Kasumi-1 (cell line): ENCODE data around the gene CEBPZ.

Experiments
- DNase-seq, 2 experiments: peaks; one replicate each; lab custom pipeline; 2025; lab: John Stamatoyannopoulos, UW

Gene CEBPZ

GRCh38 chr2:37180006-37180639 lies 51.3 kb downstream of the CEBPZ start:
- no peak for DNase-seq

GRCh38 chr2:37173741-37174140 lies 57.7 kb downstream of the CEBPZ start:
- no peak for DNase-seq

DNA sequence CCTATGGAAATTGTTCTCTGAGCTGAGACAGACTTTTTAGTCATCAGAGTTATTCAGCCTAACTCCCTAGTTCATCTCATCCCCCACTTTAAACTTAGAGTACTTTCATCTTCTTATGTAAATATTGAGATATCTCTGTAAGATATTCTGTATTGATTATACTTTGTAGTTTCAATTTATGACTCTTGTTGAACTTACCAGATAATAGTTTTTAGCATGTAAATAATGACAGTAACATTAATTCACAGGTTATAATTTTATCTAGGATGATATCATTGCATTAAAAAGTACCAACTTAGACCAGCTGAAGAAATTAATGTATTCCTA lies 59.8 kb downstream of the CEBPZ start:
- no peak for DNase-seq

- peak; percentile 58 to 68 for DNase-seq
Measured at GRCh38 chr2:37168217-37168981, 63.0 kb downstream of the CEBPZ start.

DNA sequence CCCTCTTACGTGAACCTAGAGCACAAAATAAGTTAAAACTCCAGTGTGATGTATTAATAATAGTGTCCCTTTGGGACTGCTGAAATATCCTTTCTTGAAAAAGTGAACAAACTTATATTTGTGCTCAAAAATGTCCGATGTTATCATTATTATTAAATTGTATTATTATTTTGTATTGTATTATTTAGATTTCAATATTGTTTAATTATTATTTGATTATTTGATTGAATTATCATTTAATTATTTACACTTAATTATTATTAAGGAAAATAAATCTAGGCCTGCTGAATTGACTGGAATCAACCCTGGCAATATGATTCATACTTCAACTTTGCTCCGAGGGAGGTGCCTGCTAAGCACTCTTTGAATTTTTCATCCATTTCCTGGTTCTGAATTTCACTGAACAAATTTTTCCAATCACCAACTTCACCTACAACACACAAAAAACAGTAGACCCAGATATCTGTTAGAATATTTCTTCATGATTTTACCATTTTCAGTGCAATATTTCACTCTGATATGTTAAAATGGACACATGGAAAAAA lies 63.7 kb downstream of the CEBPZ start:
- no peak for DNase-seq

GRCh38 chr2:37164757-37165156 lies 66.6 kb downstream of the CEBPZ start:
- no peak for DNase-seq

- peak; percentile 87 to 90 for DNase-seq
Measured at GRCh38 chr2:37156857-37157714, 74.3 kb downstream of the CEBPZ start, which contains the start of gene EIF2AK2. Gene EIF2AK2, minus strand, starts transcription at chr2:37156980. Its CDS starts 9,174 bp downstream, at chr2:37147806.

- peak; percentile 24 to 51 for DNase-seq
Measured at GRCh38 chr2:37156071-37156856, 75.1 kb downstream of the CEBPZ start.

DNA sequence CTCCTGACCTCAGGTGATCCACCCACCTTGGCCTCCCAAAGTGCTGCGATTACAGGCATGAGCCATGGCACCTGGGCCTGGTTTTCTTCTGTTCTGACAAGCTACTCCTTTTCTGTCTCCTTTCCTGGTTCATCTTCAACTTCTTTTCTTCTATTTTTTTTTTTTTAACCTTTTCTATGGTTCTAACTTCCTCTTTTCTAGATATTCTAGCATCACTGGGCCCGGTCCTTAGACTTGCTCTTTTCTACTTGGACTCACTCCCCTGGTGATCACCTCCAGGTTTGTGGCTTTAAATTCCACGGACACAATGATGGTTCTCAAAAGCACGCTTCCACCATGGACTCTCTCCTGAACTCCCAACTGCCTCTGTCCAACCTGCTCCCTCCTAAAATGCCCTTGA lies 76.6 kb downstream of the CEBPZ start:
- DNase-seq: peak; percentile 16 to 55

DNA sequence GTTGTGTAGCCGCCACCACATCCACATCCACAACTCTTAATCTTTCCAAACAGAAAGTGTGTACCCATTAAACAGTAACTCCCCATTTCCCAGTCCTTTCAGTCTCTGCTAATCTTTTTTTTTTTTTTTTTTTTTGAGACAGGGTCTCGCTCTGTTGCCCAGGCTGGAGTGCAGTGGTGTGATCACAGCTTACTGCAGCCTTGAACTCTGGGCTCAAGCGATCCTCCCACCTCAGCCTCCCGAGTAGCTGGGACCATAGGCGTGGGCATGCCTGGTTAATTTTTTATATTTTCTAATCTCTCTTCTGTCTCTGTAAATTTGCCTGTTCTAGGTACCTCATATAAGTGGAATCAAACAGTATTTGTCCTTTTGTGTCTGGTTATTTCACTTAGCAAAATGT lies 78.2 kb downstream of the CEBPZ start:
- no peak for DNase-seq
